ENCODE results near the gene NOTO. TPM values are rescaled to one million over a fixed set of nuclear protein-coding genes. Genes with fewer than 3 reads are reported as not detected.
"Not testable (repeated sequence)": the region's sequence is repeated elsewhere in the genome, so short reads cannot be mapped to it uniquely, and the experiment has no call there.

The NOTO gene
- total and polyA plus RNA-seq, 2 of the 8 experiments (the other 6 are each of a cell fraction or from before 2014, with no cell fraction given), result 0.33 to 0.54 TPM

GRCh38 chr2:73165978-73166377 is 36.4 kb upstream of the NOTO start:
- CTCF ChIA-PET (ENCODE audit: partially characterized antibody); H3K36me3 ChIP-seq (ENCODE audit: control insufficient read depth in 2 of 4, insufficient read depth in 4 of 4, low read length in 3 of 4); H3K4me3 ChIP-seq (ENCODE audit: extremely low read depth in 1 of 4, insufficient read depth in 2 of 4, low read depth in 3 of 4, low read length in 4 of 4); H3K79me2 ChIP-seq (ENCODE audit: control insufficient read depth in 1 of 2, insufficient read depth in 2 of 2, low read length in 2 of 2); H3K14ac ChIP-seq (ENCODE audit: insufficient read length); H2BK15ac ChIP-seq (ENCODE audit: low read length); H3K9me3 ChIP-seq (ENCODE audit: insufficient read depth in 2 of 2, low read depth in 1 of 2, low read length in 1 of 2); H3K27me3 ChIP-seq (replicated peaks in 1 of 4; ENCODE audit: control insufficient read depth in 3 of 4, extremely low read depth in 1 of 4, insufficient read depth in 3 of 4, low read length in 3 of 4); H3K4ac ChIP-seq (replicated peaks; ENCODE audit: insufficient read length, low read depth, low read length); H3K4me1 ChIP-seq (replicated peaks in 1 of 4; ENCODE audit: control insufficient read depth in 3 of 4, insufficient read depth in 4 of 4, low read length in 3 of 4); H3K18ac ChIP-seq (ENCODE audit: extremely low read depth, low read length); H4K91ac ChIP-seq (replicated peaks; ENCODE audit: insufficient read length, low read length); H4K8ac ChIP-seq (ENCODE audit: extremely low read depth, insufficient read depth, low read length); H2AK5ac ChIP-seq (ENCODE audit: low read depth, low read length); H3K9ac ChIP-seq (replicated peaks in 1 of 4; ENCODE audit: extremely low read depth in 1 of 4, low read depth in 3 of 4, low read length in 3 of 4); H4K20me1 ChIP-seq (replicated peaks in 1 of 2; ENCODE audit: control insufficient read depth in 1 of 2, insufficient read depth in 2 of 2, low read length in 2 of 2); FAIRE-seq; H2BK120ac ChIP-seq (replicated peaks; ENCODE audit: low read depth, low read length); DNase-seq (ENCODE audit: low read depth in 1 of 2, low spot score in 2 of 2); H2BK12ac ChIP-seq (ENCODE audit: low read depth, low read length); H3K27ac ChIP-seq (ENCODE audit: low read depth, low read length); H3K56ac ChIP-seq (replicated peaks; ENCODE audit: insufficient read length, low read depth, low read length); H3K79me1 ChIP-seq (ENCODE audit: low read depth, low read length); H3K23me2 ChIP-seq (ENCODE audit: low read depth, low read length); H2BK20ac ChIP-seq (ENCODE audit: low read length); H3K23ac ChIP-seq (ENCODE audit: insufficient read length); H2AFZ ChIP-seq (ENCODE audit: low read length); H3K4me2 ChIP-seq (ENCODE audit: insufficient read depth in 1 of 2, low read depth in 2 of 2, low read length in 2 of 2); H2BK5ac ChIP-seq (ENCODE audit: low read depth, low read length); POLR2A ChIA-PET (ENCODE audit: partially characterized antibody); H4K5ac ChIP-seq (ENCODE audit: insufficient read length, low read depth, low read length): not testable (repeated sequence)
- WGBS, 2 experiments (ENCODE audit: extremely low coverage in 1 of 2, insufficient coverage in 1 of 2, insufficient read length in 1 of 2, insufficient replicate concordance in 2 of 2, low coverage in 1 of 2, low lambda C conversion rate in 2 of 2, missing lambda C conversion rate in 1 of 2), result 92% methylated on average over 10 of the region's 11 CpGs; no CpG with 5 or more reads in 1 of the 2 experiments

- H2AFZ ChIP-seq (ENCODE audit: low read length); H3K9me3 ChIP-seq (ENCODE audit: insufficient read depth in 2 of 2, low read depth in 1 of 2, low read length in 1 of 2); H3K36me3 ChIP-seq (ENCODE audit: control insufficient read depth in 2 of 4, insufficient read depth in 4 of 4, low read length in 3 of 4); DNase-seq (ENCODE audit: low read depth in 1 of 2, low spot score in 2 of 2); H3K23ac ChIP-seq (ENCODE audit: insufficient read length); CTCF ChIA-PET (ENCODE audit: partially characterized antibody); H4K8ac ChIP-seq (ENCODE audit: extremely low read depth, insufficient read depth, low read length); H3K79me1 ChIP-seq (ENCODE audit: low read depth, low read length); H4K91ac ChIP-seq (replicated peaks; ENCODE audit: insufficient read length, low read length); H2AK5ac ChIP-seq (ENCODE audit: low read depth, low read length); H3K27ac ChIP-seq (ENCODE audit: low read depth, low read length); H2BK5ac ChIP-seq (ENCODE audit: low read depth, low read length); H3K14ac ChIP-seq (ENCODE audit: insufficient read length); H3K56ac ChIP-seq (replicated peaks; ENCODE audit: insufficient read length, low read depth, low read length); H3K4me3 ChIP-seq (ENCODE audit: extremely low read depth in 1 of 4, insufficient read depth in 2 of 4, low read depth in 3 of 4, low read length in 4 of 4); H2BK20ac ChIP-seq (ENCODE audit: low read length); H2BK120ac ChIP-seq (replicated peaks; ENCODE audit: low read depth, low read length); H3K4ac ChIP-seq (replicated peaks; ENCODE audit: insufficient read length, low read depth, low read length); H3K4me2 ChIP-seq (ENCODE audit: insufficient read depth in 1 of 2, low read depth in 2 of 2, low read length in 2 of 2); H4K20me1 ChIP-seq (replicated peaks in 1 of 2; ENCODE audit: control insufficient read depth in 1 of 2, insufficient read depth in 2 of 2, low read length in 2 of 2); H3K9ac ChIP-seq (replicated peaks in 1 of 4; ENCODE audit: extremely low read depth in 1 of 4, low read depth in 3 of 4, low read length in 3 of 4); H4K5ac ChIP-seq (ENCODE audit: insufficient read length, low read depth, low read length); H3K27me3 ChIP-seq (replicated peaks in 1 of 4; ENCODE audit: control insufficient read depth in 3 of 4, extremely low read depth in 1 of 4, insufficient read depth in 3 of 4, low read length in 3 of 4); H3K4me1 ChIP-seq (replicated peaks in 1 of 4; ENCODE audit: control insufficient read depth in 3 of 4, insufficient read depth in 4 of 4, low read length in 3 of 4); FAIRE-seq; H2BK15ac ChIP-seq (ENCODE audit: low read length); H2BK12ac ChIP-seq (ENCODE audit: low read depth, low read length); H3K23me2 ChIP-seq (ENCODE audit: low read depth, low read length); H3K18ac ChIP-seq (ENCODE audit: extremely low read depth, low read length); H3K79me2 ChIP-seq (ENCODE audit: control insufficient read depth in 1 of 2, insufficient read depth in 2 of 2, low read length in 2 of 2); POLR2A ChIA-PET (ENCODE audit: partially characterized antibody): not testable (repeated sequence)
- 90% methylated on average over 4 of the region's 8 CpGs; no CpG with 5 or more reads in 1 of the 2 experiments for WGBS, 2 experiments (ENCODE audit: extremely low coverage in 1 of 2, insufficient coverage in 1 of 2, insufficient read length in 1 of 2, insufficient replicate concordance in 2 of 2, low coverage in 1 of 2, low lambda C conversion rate in 2 of 2, missing lambda C conversion rate in 1 of 2)
Observed at GRCh38 chr2:73166813-73167212, 35.6 kb upstream of the NOTO start.

All from H1 (cell line).